PC-9 (cell line): ENCODE measurements around the gene WBP1L. TPM values are rescaled to one million over a fixed set of nuclear protein-coding genes. Genes with fewer than 3 reads are reported as not detected.

Source experiments
- BruUV-seq: library from RNA; stranded (reverse); fragments of 400-500 nt; replicated peaks from 2 replicates; lab custom pipeline; 2021; lab: Mats Ljungman, UMichigan
- CTCF ChIA-PET: fragments of 300-600 bp; sonication (Branson Sonifier 250); formaldehyde crosslinking; loops from one replicate; lab custom pipeline; 2022; ENCODE audit warnings: antibody characterized with exemption; lab: Charles Lee
- POLR2A ChIA-PET: fragments of 300-600 bp; sonication (Branson Sonifier 250); formaldehyde crosslinking; loops from one replicate; lab custom pipeline; 2022; ENCODE audit warnings: antibody characterized with exemption; ENCODE audit not compliant: unreplicated experiment; lab: Charles Lee
- DNase-seq, 2 experiments: peaks; one replicate each; pipeline versions ENCODE4 v3.0.0 to v3.0.0-alpha.2; 2015 to 2022; ENCODE audit warnings: mixed read lengths in 1 of 2
- H2AFZ ChIP-seq: fragments of 200-600 bp; sonication (generic); 2 replicates; pipeline ENCODE4 v1.8.1; 2017; ENCODE audit warnings: antibody characterized with exemption
- H3F3A ChIP-seq: fragments of 200-600 bp; sonication (generic); 2 replicates; pipeline ENCODE4 v1.8.1; 2017; ENCODE audit warnings: antibody characterized with exemption, mild to moderate bottlenecking, low read depth; ENCODE audit not compliant: insufficient read depth
- H3K27ac ChIP-seq: fragments of 200-600 bp; sonication (generic); 2 replicates; pipeline ENCODE4 v1.6.1; 2016; ENCODE audit warnings: mixed run types
- H3K27me3 ChIP-seq: fragments of 200-600 bp; sonication (generic); 2 replicates; pipeline ENCODE4 v1.6.1; 2016; ENCODE audit warnings: low read depth, mixed run types; ENCODE audit not compliant: insufficient read depth
- H3K36me3 ChIP-seq: fragments of 200-600 bp; sonication (generic); 2 replicates; pipeline ENCODE4 v1.6.1; 2016; ENCODE audit warnings: low read depth, mixed run types
- H3K4me1 ChIP-seq: fragments of 200-600 bp; sonication (generic); replicated peaks from 2 replicates; pipeline ENCODE4 v1.6.1; 2016; ENCODE audit warnings: mixed run types; ENCODE audit not compliant: insufficient read depth
- H3K4me2 ChIP-seq: fragments of 200-600 bp; sonication (generic); 2 replicates; pipeline ENCODE4 v1.6.1; 2017; ENCODE audit warnings: mixed run types
- H3K4me3 ChIP-seq: fragments of 200-600 bp; sonication (generic); 2 replicates; pipeline ENCODE4 v1.6.1; 2016; ENCODE audit warnings: mixed run types
- H3K79me2 ChIP-seq: fragments of 200-600 bp; sonication (generic); 2 replicates; pipeline ENCODE4 v1.6.1; 2017; ENCODE audit warnings: low read depth, mixed run types
- H3K9me2 ChIP-seq: fragments of 200-600 bp; sonication (generic); 2 replicates; pipeline ENCODE4 v1.8.1; 2017; ENCODE audit warnings: mild to moderate bottlenecking; ENCODE audit not compliant: insufficient read depth
- H3K9me3 ChIP-seq: fragments of 200-600 bp; sonication (generic); 2 replicates; pipeline ENCODE4 v1.8.1; 2016; ENCODE audit warnings: low read depth; ENCODE audit not compliant: insufficient read depth
- H4K20me1 ChIP-seq: fragments of 200-600 bp; sonication (generic); 2 replicates; pipeline ENCODE4 v1.8.1; 2017; ENCODE audit not compliant: insufficient read depth
- CTCF ChIP-seq: fragments of 200-600 bp; sonication (generic); conservative IDR thresholded peaks from 2 replicates; pipeline ENCODE4 v1.6.1; 2017; ENCODE audit warnings: mixed run types, antibody characterized with exemption, mild to moderate bottlenecking, moderate library complexity
- EZH2 ChIP-seq: fragments of 200-600 bp; sonication (generic); IDR thresholded peaks from 2 replicates; pipeline ENCODE4 v1.8.0; 2017; ENCODE audit warnings: antibody characterized with exemption, low read depth
- intact Hi-C: fragments of 100-400 bp; cut with micrococcal nuclease; formaldehyde crosslinking; loops from one replicate; pipeline ENCODE4 v1.10.0; 2022; ENCODE audit not compliant: unreplicated experiment
- total RNA-seq: library from RNA; stranded (reverse); gene quantifications from 2 replicates; pipeline ENCODE4 v1.2.3, GENCODE V29; 2021

Gene WBP1L
- total RNA-seq, 1 experiment from 2014 or later, result 19.7 TPM

DNA sequence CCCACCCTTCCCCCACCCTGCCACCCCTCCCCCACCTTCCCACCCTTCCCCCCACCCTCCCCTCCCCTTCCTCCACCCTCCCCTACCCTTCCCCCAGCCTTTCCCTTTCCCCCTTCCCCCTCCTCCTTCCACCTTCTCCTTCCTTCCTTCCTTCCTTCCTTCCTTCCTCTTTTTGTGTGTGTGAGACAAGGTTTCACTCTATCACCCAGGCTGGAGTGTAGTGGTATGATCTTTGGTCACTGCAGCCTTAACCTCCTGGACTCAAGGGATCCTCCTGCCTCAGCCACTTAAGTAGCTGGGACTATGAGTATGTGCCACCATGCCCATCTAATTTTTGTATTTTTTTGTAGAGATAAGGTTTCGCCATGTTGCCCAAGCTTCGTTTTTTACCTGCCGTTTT, 58.2 kb downstream of the WBP1L start:
- H3K27me3 ChIP-seq, result no peaks in the 10 kb centered on the region
- no peaks in the 10 kb centered on the region for H3K79me2 ChIP-seq
- no peaks in the 10 kb centered on the region for H3K9me2 ChIP-seq
- no peak overlapping the region for H3K27ac ChIP-seq
- POLR2A ChIA-PET, result no interaction called here
- CTCF ChIA-PET, result no interaction called here
- DNase-seq, result no peak
- no peaks in the 10 kb centered on the region for H3K36me3 ChIP-seq
- TF ChIP-seq CTCF, result no peak
- no peaks in the 10 kb centered on the region for H4K20me1 ChIP-seq
- no peak overlapping the region for H3K4me2 ChIP-seq
- BruUV-seq, result no TSS peak
- no peaks in the 10 kb centered on the region for H3K4me1 ChIP-seq
- no peak overlapping the region for H2AFZ ChIP-seq
- no peaks in the 10 kb centered on the region for H3F3A ChIP-seq
- H3K9me3 ChIP-seq, result no peaks in the 10 kb centered on the region
- no peak overlapping the region for H3K4me3 ChIP-seq
- intact Hi-C loops, result no loop called here

DNA sequence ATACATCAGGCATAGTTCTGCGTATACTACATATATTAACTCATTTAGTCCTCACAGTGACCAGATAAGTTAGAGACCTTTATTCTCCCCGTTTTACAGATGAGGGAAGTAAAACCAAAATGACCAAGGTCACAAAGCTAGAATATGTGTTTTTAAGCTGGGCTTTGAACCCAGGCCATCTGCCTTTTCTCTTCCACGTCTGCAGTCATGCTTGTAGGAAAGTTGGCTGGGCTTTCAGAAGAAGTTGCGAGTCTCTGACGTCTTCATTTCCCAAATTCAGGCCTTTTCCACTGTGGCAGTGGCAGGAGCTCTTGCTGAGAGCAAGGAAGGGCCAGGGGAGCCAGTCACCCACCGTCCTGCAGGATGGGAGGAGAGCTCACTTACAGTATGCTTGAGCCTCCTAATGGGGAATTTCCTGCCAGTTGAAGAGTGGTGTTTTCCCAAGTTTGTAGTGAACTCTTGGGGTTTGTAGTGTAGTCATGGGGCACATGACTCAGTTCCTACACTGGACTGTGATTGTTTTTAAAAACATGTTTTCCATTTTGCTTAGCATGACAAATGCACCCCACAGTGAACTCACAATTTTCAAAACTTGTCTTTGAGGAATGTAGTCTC, 59.3 kb downstream of the WBP1L start:
- intact Hi-C loops, result no loop called here
- H3K79me2 ChIP-seq, result no peaks in the 10 kb centered on the region
- no peak overlapping the region for H3K27ac ChIP-seq
- no peaks in the 10 kb centered on the region for H3F3A ChIP-seq
- no peaks in the 10 kb centered on the region for H3K4me1 ChIP-seq
- ChIA-PET CTCF (no interaction called here), POLR2A (no interaction called here)
- H3K4me2 ChIP-seq, result no peak overlapping the region
- no peak overlapping the region for H2AFZ ChIP-seq
- H3K9me3 ChIP-seq, result no peaks in the 10 kb centered on the region
- H4K20me1 ChIP-seq, result no peaks in the 10 kb centered on the region
- H3K27me3 ChIP-seq, result no peaks in the 10 kb centered on the region
- no peaks in the 10 kb centered on the region for H3K9me2 ChIP-seq
- H3K4me3 ChIP-seq, result no peak overlapping the region
- BruUV-seq, result no TSS peak
- no peaks in the 10 kb centered on the region for H3K36me3 ChIP-seq
- TF ChIP-seq CTCF (no peak), EZH2 (no peak)
- DNase-seq, result no peak

DNA sequence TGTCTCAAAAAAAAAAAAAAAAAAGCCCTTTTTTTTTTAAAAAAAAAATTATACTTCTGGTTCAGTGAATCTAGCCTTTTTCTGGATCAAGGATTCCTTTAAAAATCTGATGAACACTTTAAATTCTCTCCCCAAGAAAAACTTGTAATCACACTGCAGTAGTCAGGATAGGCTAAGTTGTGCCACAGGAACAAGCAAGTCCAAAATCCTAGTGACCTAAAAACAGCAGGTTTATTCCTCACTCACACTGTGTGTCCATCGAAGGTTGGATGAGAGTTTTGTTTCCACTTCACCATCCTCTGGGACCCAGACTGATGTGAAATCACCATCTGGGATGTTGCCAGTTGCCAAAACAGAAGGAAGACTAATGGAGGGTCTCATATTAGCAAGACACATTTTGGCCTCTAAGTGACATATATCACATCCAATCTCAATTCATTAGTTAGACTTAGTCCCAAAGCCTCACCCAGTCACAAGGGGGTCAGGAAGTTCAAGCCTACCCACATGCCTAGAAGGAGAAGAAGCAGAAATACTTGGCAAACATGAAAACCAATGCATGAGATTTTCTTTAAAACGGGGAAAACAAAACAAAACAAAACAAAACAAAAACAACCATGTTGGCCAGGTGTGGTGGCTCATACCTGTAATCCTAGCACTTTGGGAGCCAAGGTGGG, 60.8 kb downstream of the WBP1L start:
- no peaks in the 10 kb centered on the region for H3K9me2 ChIP-seq
- no TSS peak for BruUV-seq
- ChIA-PET CTCF (no interaction called here), POLR2A (no interaction called here)
- H4K20me1 ChIP-seq, result no peaks in the 10 kb centered on the region
- no peaks in the 10 kb centered on the region for H3F3A ChIP-seq
- no peaks in the 10 kb centered on the region for H3K36me3 ChIP-seq
- H3K9me3 ChIP-seq, result no peaks in the 10 kb centered on the region
- no peak overlapping the region for H3K27ac ChIP-seq
- H3K4me1 ChIP-seq, result no peaks in the 10 kb centered on the region
- H2AFZ ChIP-seq, result no peak overlapping the region
- intact Hi-C loops, result no loop called here
- DNase-seq, result no peak
- TF ChIP-seq EZH2 (no peak), CTCF (no peak)
- no peaks in the 10 kb centered on the region for H3K27me3 ChIP-seq
- H3K79me2 ChIP-seq, result no peaks in the 10 kb centered on the region
- no peak overlapping the region for H3K4me3 ChIP-seq
- no peak overlapping the region for H3K4me2 ChIP-seq
